Liver (tissue), 9 donors: Measurements from ENCODE around the gene FOXP3. TPM values are rescaled to one million over a fixed set of nuclear protein-coding genes. Genes with fewer than 3 reads are reported as not detected.

Experiments used
- DNase-seq: peaks from one replicate; pipeline ENCODE4 v3.0.0-alpha.2; 2017; ENCODE audit warnings: low spot score
- H3K27ac ChIP-seq, 2 donors: one replicate each; pipeline ENCODE4 v1.7.0; 2013; ENCODE audit warnings: inconsistent platforms in 2 of 2, low read length in 2 of 2, control low read depth in 1 of 2, low read depth in 1 of 2, mild to moderate bottlenecking in 1 of 2
- H3K27me3 ChIP-seq, 4 donors: one replicate each; pipeline versions ENCODE4 v1.6.1 to v1.7.0; 2013; ENCODE audit warnings: low read length in 3 of 4, inconsistent platforms in 1 of 4, mild to moderate bottlenecking in 1 of 4, moderate library complexity in 1 of 4; ENCODE audit not compliant: control insufficient read depth in 4 of 4, insufficient read depth in 4 of 4
- H3K36me3 ChIP-seq, 4 donors: one replicate each; pipeline versions ENCODE4 v1.6.1 to v1.7.0; 2013; ENCODE audit warnings: low read length in 3 of 4, mild to moderate bottlenecking in 3 of 4, low read depth in 1 of 4, moderate library complexity in 1 of 4; ENCODE audit not compliant: control insufficient read depth in 4 of 4, insufficient read depth in 3 of 4
- H3K4me1 ChIP-seq, 4 donors: one replicate each; pipeline versions ENCODE4 v1.6.1 to v1.7.0; 2013; ENCODE audit warnings: low read length in 3 of 4, mild to moderate bottlenecking in 3 of 4, moderate library complexity in 1 of 4; ENCODE audit not compliant: control insufficient read depth in 4 of 4, insufficient read depth in 4 of 4
- H3K4me3 ChIP-seq, 3 donors: one replicate each; pipeline versions ENCODE4 v1.6.1 to v1.7.0; 2013; ENCODE audit warnings: low read length in 3 of 3, control low read depth in 1 of 3, low read depth in 1 of 3, mild to moderate bottlenecking in 1 of 3
- H3K9ac ChIP-seq, 2 donors: one replicate each; pipeline ENCODE4 v1.7.0; 2013; ENCODE audit warnings: low read length in 2 of 2, mild to moderate bottlenecking in 2 of 2, moderate library complexity in 2 of 2, control low read depth in 1 of 2, low read depth in 1 of 2
- H3K9me3 ChIP-seq, 4 donors: one replicate each; pipeline versions ENCODE4 v1.6.1 to v1.7.0; 2013; ENCODE audit warnings: low read length in 3 of 4; ENCODE audit not compliant: control insufficient read depth in 4 of 4
- ATF3 ChIP-seq: IDR thresholded peaks from 2 replicates; pipeline ENCODE4 v1.6.1; 2016; ENCODE audit warnings: antibody characterized with exemption
- EGR1 ChIP-seq, 2 donors: IDR thresholded peaks; 2 replicates each; pipeline ENCODE4 v1.6.1; 2016 to 2018; ENCODE audit warnings: antibody characterized with exemption in 2 of 2, low read depth in 2 of 2
- FOXA2 ChIP-seq: IDR thresholded peaks from 2 replicates; pipeline ENCODE4 v1.6.1; 2016; ENCODE audit warnings: antibody characterized with exemption
- GABPA ChIP-seq, 2 donors: IDR thresholded peaks in 1 of 2; conservative IDR thresholded peaks in 1 of 2; 2 replicates each; pipeline ENCODE4 v1.6.1; 2016; ENCODE audit warnings: antibody characterized with exemption in 2 of 2, mild to moderate bottlenecking in 1 of 2, moderate library complexity in 1 of 2
- HNF4A ChIP-seq, 2 donors: conservative IDR thresholded peaks; 2 replicates each; pipeline ENCODE4 v1.6.1; 2016; ENCODE audit warnings: antibody characterized with exemption in 2 of 2, mild to moderate bottlenecking in 2 of 2
- HNF4G ChIP-seq: IDR thresholded peaks from 2 replicates; pipeline ENCODE4 v1.6.1; 2016; ENCODE audit warnings: antibody characterized with exemption
- JUND ChIP-seq, 2 donors: IDR thresholded peaks; 2 replicates each; pipeline ENCODE4 v1.6.1; 2016; ENCODE audit warnings: antibody characterized with exemption in 2 of 2
- NR2F2 ChIP-seq: IDR thresholded peaks from 2 replicates; pipeline ENCODE4 v1.6.1; 2016; ENCODE audit warnings: antibody characterized with exemption
- REST ChIP-seq: IDR thresholded peaks from 2 replicates; pipeline ENCODE4 v1.6.1; 2016; ENCODE audit warnings: antibody characterized with exemption, mild to moderate bottlenecking
- RXRA ChIP-seq, 2 donors: IDR thresholded peaks; 2 replicates each; pipeline ENCODE4 v1.6.1; 2017 to 2018; ENCODE audit warnings: antibody characterized with exemption in 2 of 2, mild to moderate bottlenecking in 1 of 2
- SP1 ChIP-seq: IDR thresholded peaks from 2 replicates; pipeline ENCODE4 v1.6.1; 2018; ENCODE audit warnings: antibody characterized with exemption, mild to moderate bottlenecking
- TAF1 ChIP-seq: conservative IDR thresholded peaks from 2 replicates; pipeline ENCODE4 v1.6.1; 2016; ENCODE audit warnings: antibody characterized with exemption, mild to moderate bottlenecking
- YY1 ChIP-seq: IDR thresholded peaks from 2 replicates; pipeline ENCODE4 v1.6.1; 2016; ENCODE audit warnings: antibody characterized with exemption, mild to moderate bottlenecking
- ZBTB33 ChIP-seq: IDR thresholded peaks from 2 replicates; pipeline ENCODE4 v1.6.1; 2016; ENCODE audit warnings: antibody characterized with exemption
- WGBS: extraction: QIAGEN DNeasy Blood & Tissue Kit; methylation state at CpG from one replicate; pipeline ENCODE4 v1.1.7; 2013; 5-methylcytosine and 5-hydroxymethylcytosine counted together
- polyA plus RNA-seq, 2 donors: library from polyadenylated mRNA; stranded (reverse) in 1 of 2; unstranded in 1 of 2; fragments of 200-250 nt in 1 of 2; fragments of >200 nt in 1 of 2; fragmentation: Nextera tagmentation in 1 of 2; extraction: Ambion mirVana in 1 of 2; gene quantifications; one replicate each; pipeline versions ENCODE4 v1.2.1 to v1.2.3, GENCODE V29; 2013 to 2015
- total RNA-seq, 2 donors: library from RNA; depleted of rRNA; stranded (reverse); fragments of >200 nt; gene quantifications; one replicate each; pipeline ENCODE4 v1.2.3, GENCODE V29; 2014
- donor health status: healthy.
- donor health status: healthy.
- donor health status: healthy.
- donor health status: healthy.
- donor health status: healthy.

The FOXP3 gene
- total and polyA plus RNA-seq, 4 donors: 0.05 to 0.65 (median 0.19) TPM

GRCh38 chrX:49270249-49270921 is 5.9 kb upstream of the FOXP3 start:
- WGBS: 52% methylated on average over 66 of the region's 66 CpGs
- no peak for DNase-seq
- TF ChIP-seq JUND (IDR thresholded peaks at IDR 0.05): no peak

GRCh38 chrX:49269767-49270248 is 5.3 kb upstream of the FOXP3 start, which contains the start of gene PPP1R3F:
Gene PPP1R3F, plus strand, starts transcription at chrX:49269793. Its CDS starts 77 bp downstream, at chrX:49269870.
- Histone ChIP-seq H3K9ac (peak within 1 kb of the TSS; percentile 48 to 94), H3K4me3 (peak within 1 kb of the TSS; percentile 71 to 81 (median 76)), H3K27me3 (no peaks in the 10 kb centered on the region), H3K9me3 (no peaks in the 10 kb centered on the region), H3K4me1 (peaks cover 9 to 43% (median 29%) of the 10 kb centered on the region in 4 donors), H3K36me3 (no peaks in the 10 kb centered on the region), H3K27ac (peak within 1 kb of the TSS; percentile 92 to 99)
- TF ChIP-seq HNF4G (no peak), YY1 (peak; percentile 57), NR2F2 (no peak), ATF3 (no peak)
- WGBS: under 1% methylated on average over 70 of the region's 70 CpGs
- DNase-seq: no peak

More at GRCh38 chrX:49270249-49270921, 5.9 kb upstream of the FOXP3 start:
- H3K27me3 ChIP-seq: no peaks in the 10 kb centered on the region
- peak overlapping the region in 2 of 3 donors; percentile 65 to 81 for H3K4me3 ChIP-seq
- H3K9me3 ChIP-seq: no peaks in the 10 kb centered on the region
- H3K9ac ChIP-seq: no peak overlapping the region
- peak overlapping the region; percentile 92 to 99 for H3K27ac ChIP-seq
- peaks cover 9 to 46% (median 29%) of the 10 kb centered on the region in 4 donors for H3K4me1 ChIP-seq
- H3K36me3 ChIP-seq: no peaks in the 10 kb centered on the region

GRCh38 chrX:49269010-49269766 is 4.7 kb upstream of the FOXP3 start:
- under 1% methylated on average over 45 of the region's 45 CpGs for WGBS
- Histone ChIP-seq H3K36me3 (no peaks in the 10 kb centered on the region), H3K9ac (peak overlapping the region; percentile 48 to 94), H3K4me3 (peak overlapping the region; percentile 71 to 81 (median 76)), H3K27ac (peak overlapping the region; percentile 92 to 99), H3K27me3 (no peaks in the 10 kb centered on the region), H3K9me3 (no peaks in the 10 kb centered on the region), H3K4me1 (peaks cover 9 to 43% (median 29%) of the 10 kb centered on the region in 4 donors)
- TF ChIP-seq YY1: peak; percentile 85
- TF ChIP-seq RXRA (IDR thresholded peaks at IDR 0.05): peak; percentile 3 to 34
- TF ChIP-seq HNF4A (conservative IDR thresholded peaks at IDR 0.05): peak in 1 of 2 donors; percentile 12
- TF ChIP-seq GABPA (IDR thresholded peaks at IDR 0.05 in 1 of 2, conservative IDR thresholded peaks at IDR 0.05 in 1 of 2): no peak
- peak; percentile 94 for TF ChIP-seq EGR1 (IDR thresholded peaks at IDR 0.05; ENCODE audit: low read depth in 2 of 2)
- TF ChIP-seq ATF3: no peak
- no peak for TF ChIP-seq HNF4G
- peak; percentile 65 for TF ChIP-seq TAF1
- TF ChIP-seq JUND (IDR thresholded peaks at IDR 0.05): peak; percentile 7 to 36
- TF ChIP-seq REST: peak; percentile 69
- no peak for TF ChIP-seq ZBTB33
- no peak for TF ChIP-seq FOXA2
- TF ChIP-seq SP1: peak; percentile 87
- DNase-seq: peak; percentile 89
